OCI-LY7 (cell line): Measurements from ENCODE around the gene ITSN1. TPM values are rescaled to one million over a fixed set of nuclear protein-coding genes. Genes with fewer than 3 reads are reported as not detected.

Experiments used
- BruUV-seq: library from RNA; stranded (reverse); fragments of 400-500 nt; replicated peaks from 2 replicates; lab custom pipeline; 2021; lab: Mats Ljungman, UMichigan
- CTCF ChIA-PET: fragments of 300-600 bp; sonication (Branson Sonifier 250); formaldehyde crosslinking; loops from one replicate; lab custom pipeline; 2022; ENCODE audit warnings: antibody characterized with exemption; ENCODE audit not compliant: unreplicated experiment; lab: Charles Lee
- POLR2A ChIA-PET: fragments of 300-600 bp; sonication (Branson Sonifier 250); formaldehyde crosslinking; loops from one replicate; lab custom pipeline; 2022; ENCODE audit warnings: antibody characterized with exemption; lab: Charles Lee
- DNase-seq: peaks from one replicate; pipeline ENCODE4 v3.0.0-alpha.2; 2015; ENCODE audit warnings: low spot score
- H2AFZ ChIP-seq: fragments of 200-600 bp; sonication (generic), shearing (Covaris generic); 2 replicates; pipeline ENCODE4 v1.6.1; 2014; ENCODE audit warnings: mild to moderate bottlenecking, antibody characterized with exemption, low read length, moderate library complexity
- H3K27ac ChIP-seq: fragments of 200-600 bp; sonication (generic); 2 replicates; pipeline ENCODE4 v1.5.1; 2014; ENCODE audit warnings: mixed run types, low read depth, mild to moderate bottlenecking, moderate library complexity, low read length, inconsistent platforms; ENCODE audit not compliant: poor library complexity, severe bottlenecking
- H3K36me3 ChIP-seq: fragments of 200-600 bp; sonication (generic); 2 replicates; pipeline ENCODE4 v1.6.1; 2014; ENCODE audit warnings: mild to moderate bottlenecking, antibody characterized with exemption, low read length, moderate library complexity, mixed read lengths; ENCODE audit not compliant: insufficient read depth
- H3K4me1 ChIP-seq: fragments of 200-600 bp; sonication (generic); 2 replicates; pipeline ENCODE4 v1.5.1; 2014; ENCODE audit warnings: mild to moderate bottlenecking, low read length; ENCODE audit not compliant: insufficient read depth, poor library complexity, severe bottlenecking
- H3K4me2 ChIP-seq: fragments of 200-600 bp; sonication (generic); 2 replicates; pipeline ENCODE4 v1.6.1; 2014; ENCODE audit warnings: mild to moderate bottlenecking, low read length
- H3K4me3 ChIP-seq: fragments of 200-600 bp; sonication (generic); 2 replicates; pipeline ENCODE4 v1.5.1; 2014; ENCODE audit warnings: mild to moderate bottlenecking, low read depth, low read length; ENCODE audit not compliant: poor library complexity, severe bottlenecking
- H3K79me2 ChIP-seq: fragments of 200-600 bp; sonication (generic); 2 replicates; pipeline ENCODE4 v1.6.1; 2016; ENCODE audit warnings: low read depth, mild to moderate bottlenecking, low read length, moderate library complexity, mixed read lengths; ENCODE audit not compliant: insufficient read depth
- H3K9me2 ChIP-seq: fragments of 200-600 bp; sonication (generic); 2 replicates; pipeline ENCODE4 v1.6.1; 2016; ENCODE audit warnings: mild to moderate bottlenecking, low read length, mixed read lengths; ENCODE audit not compliant: insufficient read depth
- H3K9me3 ChIP-seq: fragments of 200-600 bp; sonication (generic); 2 replicates; pipeline ENCODE4 v1.6.1; 2014; ENCODE audit warnings: mild to moderate bottlenecking, mixed run types, low read length, mixed read lengths
- H4K20me1 ChIP-seq: fragments of 200-600 bp; sonication (generic); 2 replicates; pipeline ENCODE4 v1.6.1; 2014; ENCODE audit warnings: mild to moderate bottlenecking, antibody characterized with exemption, low read length, moderate library complexity, mixed read lengths; ENCODE audit not compliant: insufficient read depth
- EZH2phosphoT487 ChIP-seq: fragments of 200-600 bp; sonication (generic); IDR thresholded peaks from 2 replicates; pipeline ENCODE4 v1.6.1; 2018; ENCODE audit warnings: low read depth, borderline replicate concordance, mild to moderate bottlenecking, mixed run types, antibody characterized with exemption, low read length, moderate library complexity, mixed read lengths
- intact Hi-C: fragments of 100-400 bp; cut with micrococcal nuclease; formaldehyde crosslinking; loops from one replicate; pipeline ENCODE4 v1.10.0; 2022; ENCODE audit not compliant: unreplicated experiment
- total RNA-seq, 2 experiments: library from RNA; depleted of rRNA in 1 of 2; stranded (reverse); fragments of >200 nt in 1 of 2; shearing (Covaris generic) in 1 of 2; gene quantifications; 2 replicates each; pipeline ENCODE4 v1.2.3, GENCODE V29; 2014 to 2022
- TF ChIP-seq, protein P1 (sequence below): fragments of 200-600 bp; sonication (generic); conservative IDR thresholded peaks from 2 replicates; pipeline ENCODE4 v1.5.1; 2014; ENCODE audit warnings: mild to moderate bottlenecking, antibody characterized with exemption, low read length, moderate library complexity, mixed read lengths

The ITSN1 gene
- total RNA-seq, 2 experiments from 2014 or later: 0.60 to 5.9 TPM

DNA sequence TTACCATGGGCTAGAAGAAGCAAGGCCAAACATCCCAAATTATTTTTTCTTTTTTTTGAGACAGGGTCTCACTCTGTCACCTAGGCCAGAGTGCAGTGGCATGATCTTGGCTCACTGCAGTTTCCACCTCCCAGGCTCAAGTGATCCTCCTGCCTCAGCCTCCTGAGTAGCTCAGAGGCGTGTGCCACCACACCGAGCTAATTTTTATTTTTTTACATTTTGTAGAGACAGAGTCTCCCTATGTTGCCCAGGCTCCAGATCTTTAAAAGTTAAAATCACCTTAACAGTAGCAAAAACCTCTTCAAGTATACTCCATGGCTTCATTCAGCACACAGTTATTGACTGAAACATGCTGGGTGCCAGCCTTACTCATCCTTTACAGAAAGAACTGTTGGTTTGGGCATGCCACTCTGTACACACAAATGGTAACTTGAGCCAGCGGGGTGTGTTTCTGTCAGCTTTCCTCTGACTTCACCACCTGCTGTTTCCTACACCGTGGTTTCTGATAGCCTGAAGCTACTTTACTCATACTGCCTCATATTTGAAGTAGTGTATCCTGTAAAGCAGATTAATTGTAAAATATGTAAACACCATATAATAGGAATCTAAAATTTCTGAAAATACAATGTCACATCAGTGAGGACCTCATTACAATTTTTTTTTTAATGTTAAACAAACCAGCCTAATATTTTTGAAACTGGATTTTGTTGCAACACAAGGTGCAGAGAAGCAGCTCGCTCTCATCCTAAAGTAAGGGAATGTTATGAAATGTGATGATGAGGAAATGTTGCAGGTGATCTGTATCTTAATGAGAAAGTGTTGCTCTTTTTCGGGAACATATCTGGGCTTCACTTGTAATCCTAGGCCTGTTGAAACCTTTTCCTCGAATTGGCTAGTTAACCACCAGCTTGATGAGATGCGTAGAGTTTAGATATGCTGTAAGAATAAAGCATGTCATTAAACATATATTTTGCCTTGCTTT, 159.4 kb downstream of the ITSN1 start:
- H2AFZ ChIP-seq: no peak overlapping the region
- H3K4me1 ChIP-seq: no peaks in the 10 kb centered on the region
- H3K4me2 ChIP-seq: no peak overlapping the region
- TF ChIP-seq, protein P1, sequence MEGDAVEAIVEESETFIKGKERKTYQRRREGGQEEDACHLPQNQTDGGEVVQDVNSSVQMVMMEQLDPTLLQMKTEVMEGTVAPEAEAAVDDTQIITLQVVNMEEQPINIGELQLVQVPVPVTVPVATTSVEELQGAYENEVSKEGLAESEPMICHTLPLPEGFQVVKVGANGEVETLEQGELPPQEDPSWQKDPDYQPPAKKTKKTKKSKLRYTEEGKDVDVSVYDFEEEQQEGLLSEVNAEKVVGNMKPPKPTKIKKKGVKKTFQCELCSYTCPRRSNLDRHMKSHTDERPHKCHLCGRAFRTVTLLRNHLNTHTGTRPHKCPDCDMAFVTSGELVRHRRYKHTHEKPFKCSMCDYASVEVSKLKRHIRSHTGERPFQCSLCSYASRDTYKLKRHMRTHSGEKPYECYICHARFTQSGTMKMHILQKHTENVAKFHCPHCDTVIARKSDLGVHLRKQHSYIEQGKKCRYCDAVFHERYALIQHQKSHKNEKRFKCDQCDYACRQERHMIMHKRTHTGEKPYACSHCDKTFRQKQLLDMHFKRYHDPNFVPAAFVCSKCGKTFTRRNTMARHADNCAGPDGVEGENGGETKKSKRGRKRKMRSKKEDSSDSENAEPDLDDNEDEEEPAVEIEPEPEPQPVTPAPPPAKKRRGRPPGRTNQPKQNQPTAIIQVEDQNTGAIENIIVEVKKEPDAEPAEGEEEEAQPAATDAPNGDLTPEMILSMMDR: no peak
- no peak for TF ChIP-seq EZH2phosphoT487
- no peaks in the 10 kb centered on the region for H3K36me3 ChIP-seq
- no peaks in the 10 kb centered on the region for H3K9me3 ChIP-seq
- ChIA-PET POLR2A (no interaction called here), CTCF (interaction anchor here (0.7 kb wide), 1 partner anchor 91 kb away, joined by 3 read pairs; no protein-coding TSS in a partner anchor)
- DNase-seq: no peak
- no peak overlapping the region for H3K4me3 ChIP-seq
- BruUV-seq: no TSS peak
- H3K27ac ChIP-seq: no peak overlapping the region
- H3K79me2 ChIP-seq: no peaks in the 10 kb centered on the region
- no peaks in the 10 kb centered on the region for H3K9me2 ChIP-seq
- no peaks in the 10 kb centered on the region for H4K20me1 ChIP-seq
- intact Hi-C loops: no loop called here

DNA sequence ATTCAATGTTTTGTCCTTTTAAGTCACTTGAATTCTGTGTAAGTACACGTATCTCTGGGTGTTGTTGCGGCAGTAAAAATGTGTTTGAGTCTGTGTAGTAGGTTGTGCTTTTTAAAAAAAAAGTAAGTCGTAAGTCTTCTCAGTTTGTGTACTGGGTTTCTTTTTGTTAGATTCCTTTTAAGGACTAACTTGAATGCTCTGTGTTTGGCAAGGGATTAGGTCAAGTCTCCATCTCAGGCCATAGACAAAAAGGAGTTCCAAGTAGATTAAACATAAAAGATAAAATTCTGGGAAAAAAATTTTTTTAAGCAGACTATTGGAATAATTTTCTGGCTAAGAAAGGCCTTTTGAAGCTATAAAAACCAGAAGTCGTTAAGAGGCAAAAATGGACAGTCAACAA, 160.2 kb downstream of the ITSN1 start:
- no peaks in the 10 kb centered on the region for H3K4me1 ChIP-seq
- POLR2A ChIA-PET: interaction anchor here (0.9 kb wide), 1 partner anchor 54 kb away, joined by 7 read pairs; no protein-coding TSS in a partner anchor
- BruUV-seq: no TSS peak
- H2AFZ ChIP-seq: no peak overlapping the region
- H3K79me2 ChIP-seq: no peaks in the 10 kb centered on the region
- TF ChIP-seq, protein P1: no peak
- TF ChIP-seq EZH2phosphoT487: no peak
- intact Hi-C loops: no loop called here
- CTCF ChIA-PET: no interaction called here
- no peaks in the 10 kb centered on the region for H3K36me3 ChIP-seq
- no peaks in the 10 kb centered on the region for H3K9me3 ChIP-seq
- DNase-seq: no peak
- H4K20me1 ChIP-seq: no peaks in the 10 kb centered on the region
- no peak overlapping the region for H3K4me3 ChIP-seq
- H3K27ac ChIP-seq: no peak overlapping the region
- no peaks in the 10 kb centered on the region for H3K9me2 ChIP-seq
- no peak overlapping the region for H3K4me2 ChIP-seq
